Neutrophil (primary cell): ENCODE results near the gene ISY1.

Experiments used
- H3K27ac ChIP-seq: fragments of 200-600 bp; sonication (generic); 2 replicates; pipeline ENCODE4 v1.5.1; 2016; ENCODE audit warnings: mild to moderate bottlenecking, moderate library complexity
- H3K27me3 ChIP-seq: fragments of 200-600 bp; sonication (generic); 2 replicates; pipeline ENCODE4 v1.6.0; 2016; ENCODE audit warnings: mild to moderate bottlenecking
- H3K36me3 ChIP-seq: fragments of 200-600 bp; sonication (generic); 2 replicates; pipeline ENCODE4 v1.5.1; 2017
- H3K4me1 ChIP-seq, 2 experiments: fragments of 200-600 bp in 1 of 2; sonication (generic) in 1 of 2; 1 replicate in 1 of 2; 2 replicates in 1 of 2; pipeline versions ENCODE4 v1.5.1 to v1.6.1; 2013 to 2016; ENCODE audit warnings: low read depth in 1 of 2, low read length in 1 of 2, mild to moderate bottlenecking in 1 of 2, moderate library complexity in 1 of 2; ENCODE audit not compliant: control insufficient read depth in 1 of 2, insufficient read depth in 1 of 2
- H3K4me3 ChIP-seq, 2 experiments: fragments of 200-600 bp in 1 of 2; sonication (generic) in 1 of 2; 1 replicate in 1 of 2; 2 replicates in 1 of 2; pipeline ENCODE4 v1.5.1; 2013 to 2016; ENCODE audit warnings: low read depth in 1 of 2, low read length in 1 of 2, mild to moderate bottlenecking in 1 of 2, moderate library complexity in 1 of 2
- H3K9me3 ChIP-seq: fragments of 200-600 bp; sonication (generic); 2 replicates; pipeline ENCODE4 v1.5.1; 2016
- CTCF ChIP-seq: fragments of 200-600 bp; sonication (generic); IDR thresholded peaks from 2 replicates; pipeline ENCODE4 v1.5.1; 2016; ENCODE audit warnings: antibody characterized with exemption

The ISY1 gene

DNA sequence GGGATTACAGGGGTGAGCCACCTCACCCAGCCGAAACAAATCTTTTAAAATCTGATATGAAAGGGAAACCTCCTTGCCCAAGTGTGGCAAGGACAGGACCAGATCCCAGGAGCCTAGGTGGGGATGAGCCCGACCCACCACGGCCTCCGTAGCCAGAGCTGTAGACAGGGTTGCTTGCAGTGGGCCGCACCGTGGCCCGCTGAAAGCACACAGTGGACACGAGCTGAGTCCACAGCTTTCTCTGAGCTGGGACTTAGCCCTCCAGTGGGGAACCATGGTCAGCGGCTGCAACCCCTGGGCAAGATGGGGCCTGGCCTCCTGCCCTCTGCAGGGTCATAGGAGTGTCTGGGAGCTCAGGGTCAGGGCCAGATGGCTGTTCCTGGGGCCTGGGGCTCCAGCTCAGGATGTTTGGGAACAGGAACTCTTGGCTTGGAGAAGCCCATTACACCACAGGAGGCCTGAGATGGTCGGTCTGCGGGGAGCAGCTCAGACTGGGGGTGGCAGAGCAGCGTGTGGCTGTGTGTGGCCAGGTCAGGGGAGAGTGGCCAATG, 75.6 kb downstream of the ISY1 start:
- H3K9me3 ChIP-seq, result no peaks in the 10 kb centered on the region
- H3K36me3 ChIP-seq, result peaks cover 5% of the 10 kb centered on the region
- H3K4me1 ChIP-seq, result peaks cover 0 to 3% of the 10 kb centered on the region in 2 experiments
- TF ChIP-seq CTCF, result no peak
- no peaks in the 10 kb centered on the region for H3K27me3 ChIP-seq
- no peak overlapping the region for H3K27ac ChIP-seq
- H3K4me3 ChIP-seq, result no peak overlapping the region

- Histone ChIP-seq H3K27ac (no peak overlapping the region), H3K4me3 (no peak overlapping the region), H3K4me1 (peaks cover 0 to 3% of the 10 kb centered on the region in 2 experiments), H3K36me3 (peaks cover 5% of the 10 kb centered on the region), H3K27me3 (no peaks in the 10 kb centered on the region), H3K9me3 (no peaks in the 10 kb centered on the region)
- TF ChIP-seq CTCF, result no peak
Observed at GRCh38 chr3:129084501-129084900, 76.4 kb downstream of the ISY1 start.

DNA sequence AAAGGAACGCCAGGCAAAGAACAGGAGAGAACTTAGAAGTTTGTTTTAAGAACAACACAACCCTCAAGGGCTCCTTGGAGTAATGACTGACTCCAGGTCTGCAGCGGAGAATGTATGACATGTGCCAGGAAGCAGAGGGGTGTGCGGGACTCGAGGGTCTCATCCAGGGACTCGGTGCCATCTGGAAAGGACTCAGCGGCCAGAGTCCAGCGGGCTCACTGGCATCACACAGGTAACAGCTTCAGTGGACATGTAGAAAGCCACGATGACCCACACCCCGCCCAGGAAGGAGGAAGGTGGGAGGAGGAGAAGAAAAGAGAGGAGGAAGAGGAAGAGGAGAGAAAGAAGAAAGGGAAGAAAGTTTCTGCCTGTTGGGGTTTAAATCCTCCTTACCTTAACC, 78.8 kb downstream of the ISY1 start:
- no peaks in the 10 kb centered on the region for H3K27me3 ChIP-seq
- H3K27ac ChIP-seq, result no peak overlapping the region
- peaks cover 0 to 3% of the 10 kb centered on the region in 2 experiments for H3K4me1 ChIP-seq
- H3K9me3 ChIP-seq, result no peaks in the 10 kb centered on the region
- H3K4me3 ChIP-seq, result no peak overlapping the region
- peaks cover 2% of the 10 kb centered on the region for H3K36me3 ChIP-seq
- TF ChIP-seq CTCF, result no peak

- Histone ChIP-seq H3K9me3 (no peaks in the 10 kb centered on the region), H3K27me3 (no peaks in the 10 kb centered on the region), H3K4me3 (no peak overlapping the region), H3K4me1 (peaks cover 0 to 3% of the 10 kb centered on the region in 2 experiments), H3K27ac (no peak overlapping the region), H3K36me3 (no peaks in the 10 kb centered on the region)
- TF ChIP-seq CTCF, result no peak
Observed at GRCh38 chr3:129081503-129081902, 79.4 kb downstream of the ISY1 start.

DNA sequence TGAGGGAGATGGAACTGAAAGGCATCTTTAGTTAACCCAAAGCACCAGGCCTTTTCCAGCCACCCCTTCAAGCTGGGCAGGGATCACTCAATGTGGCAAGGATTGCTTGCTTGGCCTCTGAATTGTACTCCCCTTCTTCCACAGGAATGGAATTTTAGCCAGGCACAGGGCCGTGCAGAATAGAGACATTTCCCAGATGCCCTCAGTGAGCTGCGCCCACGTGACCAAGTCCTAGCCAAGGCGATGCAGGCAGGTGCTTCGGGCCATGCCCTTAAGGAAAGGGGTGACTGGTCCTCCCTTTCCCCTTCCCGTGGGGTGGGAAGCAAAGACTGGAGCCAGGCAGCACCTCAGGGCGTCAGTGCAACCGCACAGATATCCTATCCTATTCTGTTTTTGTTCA, 82.4 kb downstream of the ISY1 start:
- Histone ChIP-seq H3K4me1 (peaks cover 0 to 3% of the 10 kb centered on the region in 2 experiments), H3K9me3 (no peaks in the 10 kb centered on the region), H3K36me3 (no peaks in the 10 kb centered on the region), H3K27ac (no peak overlapping the region), H3K27me3 (no peaks in the 10 kb centered on the region), H3K4me3 (no peak overlapping the region)
- TF ChIP-seq CTCF, result no peak
